OCI-LY7 (cell line): ENCODE results near the gene EMP1. TPM values are rescaled to one million over a fixed set of nuclear protein-coding genes. Genes with fewer than 3 reads are reported as not detected.

ENCODE experiments used
- BruUV-seq: library from RNA; stranded (reverse); fragments of 400-500 nt; replicated peaks from 2 replicates; lab custom pipeline; 2021; lab: Mats Ljungman, UMichigan
- CTCF ChIA-PET: fragments of 300-600 bp; sonication (Branson Sonifier 250); formaldehyde crosslinking; loops from one replicate; lab custom pipeline; 2022; ENCODE audit warnings: antibody characterized with exemption; ENCODE audit not compliant: unreplicated experiment; lab: Charles Lee
- POLR2A ChIA-PET: fragments of 300-600 bp; sonication (Branson Sonifier 250); formaldehyde crosslinking; loops from one replicate; lab custom pipeline; 2022; ENCODE audit warnings: antibody characterized with exemption; lab: Charles Lee
- DNase-seq: peaks from one replicate; pipeline ENCODE4 v3.0.0-alpha.2; 2015; ENCODE audit warnings: low spot score
- H2AFZ ChIP-seq: fragments of 200-600 bp; sonication (generic), shearing (Covaris generic); 2 replicates; pipeline ENCODE4 v1.6.1; 2014; ENCODE audit warnings: mild to moderate bottlenecking, antibody characterized with exemption, low read length, moderate library complexity
- H3K27ac ChIP-seq: fragments of 200-600 bp; sonication (generic); 2 replicates; pipeline ENCODE4 v1.5.1; 2014; ENCODE audit warnings: mixed run types, low read depth, mild to moderate bottlenecking, moderate library complexity, low read length, inconsistent platforms; ENCODE audit not compliant: poor library complexity, severe bottlenecking
- H3K36me3 ChIP-seq: fragments of 200-600 bp; sonication (generic); 2 replicates; pipeline ENCODE4 v1.6.1; 2014; ENCODE audit warnings: mild to moderate bottlenecking, antibody characterized with exemption, low read length, moderate library complexity, mixed read lengths; ENCODE audit not compliant: insufficient read depth
- H3K4me1 ChIP-seq: fragments of 200-600 bp; sonication (generic); 2 replicates; pipeline ENCODE4 v1.5.1; 2014; ENCODE audit warnings: mild to moderate bottlenecking, low read length; ENCODE audit not compliant: insufficient read depth, poor library complexity, severe bottlenecking
- H3K4me2 ChIP-seq: fragments of 200-600 bp; sonication (generic); 2 replicates; pipeline ENCODE4 v1.6.1; 2014; ENCODE audit warnings: mild to moderate bottlenecking, low read length
- H3K4me3 ChIP-seq: fragments of 200-600 bp; sonication (generic); 2 replicates; pipeline ENCODE4 v1.5.1; 2014; ENCODE audit warnings: mild to moderate bottlenecking, low read depth, low read length; ENCODE audit not compliant: poor library complexity, severe bottlenecking
- H3K79me2 ChIP-seq: fragments of 200-600 bp; sonication (generic); 2 replicates; pipeline ENCODE4 v1.6.1; 2016; ENCODE audit warnings: low read depth, mild to moderate bottlenecking, low read length, moderate library complexity, mixed read lengths; ENCODE audit not compliant: insufficient read depth
- H3K9me2 ChIP-seq: fragments of 200-600 bp; sonication (generic); 2 replicates; pipeline ENCODE4 v1.6.1; 2016; ENCODE audit warnings: mild to moderate bottlenecking, low read length, mixed read lengths; ENCODE audit not compliant: insufficient read depth
- H3K9me3 ChIP-seq: fragments of 200-600 bp; sonication (generic); 2 replicates; pipeline ENCODE4 v1.6.1; 2014; ENCODE audit warnings: mild to moderate bottlenecking, mixed run types, low read length, mixed read lengths
- H4K20me1 ChIP-seq: fragments of 200-600 bp; sonication (generic); 2 replicates; pipeline ENCODE4 v1.6.1; 2014; ENCODE audit warnings: mild to moderate bottlenecking, antibody characterized with exemption, low read length, moderate library complexity, mixed read lengths; ENCODE audit not compliant: insufficient read depth
- CTCF ChIP-seq: fragments of 200-600 bp; sonication (generic); conservative IDR thresholded peaks from 2 replicates; pipeline ENCODE4 v1.5.1; 2014; ENCODE audit warnings: mild to moderate bottlenecking, antibody characterized with exemption, low read length, moderate library complexity, mixed read lengths
- EZH2phosphoT487 ChIP-seq: fragments of 200-600 bp; sonication (generic); IDR thresholded peaks from 2 replicates; pipeline ENCODE4 v1.6.1; 2018; ENCODE audit warnings: low read depth, borderline replicate concordance, mild to moderate bottlenecking, mixed run types, antibody characterized with exemption, low read length, moderate library complexity, mixed read lengths
- intact Hi-C: fragments of 100-400 bp; cut with micrococcal nuclease; formaldehyde crosslinking; loops from one replicate; pipeline ENCODE4 v1.10.0; 2022; ENCODE audit not compliant: unreplicated experiment
- total RNA-seq, 2 experiments: library from RNA; depleted of rRNA in 1 of 2; stranded (reverse); fragments of >200 nt in 1 of 2; shearing (Covaris generic) in 1 of 2; gene quantifications; 2 replicates each; pipeline ENCODE4 v1.2.3, GENCODE V29; 2014 to 2022

Gene EMP1
- total RNA-seq, 2 experiments from 2014 or later, result 0.40 TPM; not detected in 1

GRCh38 chr12:13219320-13219719 is 22.8 kb downstream of the EMP1 start:
- no peaks in the 10 kb centered on the region for H3K36me3 ChIP-seq
- no peaks in the 10 kb centered on the region for H4K20me1 ChIP-seq
- CTCF ChIA-PET, result no interaction called here
- H3K4me3 ChIP-seq, result no peak overlapping the region
- intact Hi-C loops, result loop anchor here (10.0 kb wide), 1 partner anchor 425 kb away; no protein-coding TSS in a partner anchor
- POLR2A ChIA-PET, result interaction anchor here (0.8 to 1.3 kb wide), 2 partner anchors 15 to 35 kb away, joined by 3 read pairs; no protein-coding TSS in a partner anchor
- H3K79me2 ChIP-seq, result no peaks in the 10 kb centered on the region
- H3K27ac ChIP-seq, result no peak overlapping the region
- H3K9me3 ChIP-seq, result no peaks in the 10 kb centered on the region
- no peaks in the 10 kb centered on the region for H3K9me2 ChIP-seq
- no peak overlapping the region for H2AFZ ChIP-seq
- BruUV-seq, result no TSS peak
- DNase-seq, result no peak
- no peaks in the 10 kb centered on the region for H3K4me1 ChIP-seq
- H3K4me2 ChIP-seq, result no peak overlapping the region
- TF ChIP-seq EZH2phosphoT487 (no peak), CTCF (no peak)

GRCh38 chr12:13220838-13221237 is 24.3 kb downstream of the EMP1 start:
- Histone ChIP-seq H3K9me2 (no peaks in the 10 kb centered on the region), H3K9me3 (no peaks in the 10 kb centered on the region), H3K36me3 (no peaks in the 10 kb centered on the region), H4K20me1 (no peaks in the 10 kb centered on the region), H3K79me2 (no peaks in the 10 kb centered on the region), H3K4me2 (no peak overlapping the region), H3K4me1 (no peaks in the 10 kb centered on the region), H3K27ac (no peak overlapping the region), H3K4me3 (no peak overlapping the region), H2AFZ (no peak overlapping the region)
- TF ChIP-seq EZH2phosphoT487, result no peak
- no peak for TF ChIP-seq CTCF
- intact Hi-C loops, result no loop called here
- no peak for DNase-seq
- no TSS peak for BruUV-seq
- CTCF ChIA-PET, result no interaction called here
- POLR2A ChIA-PET, result no interaction called here

GRCh38 chr12:13222076-13222475 is 25.6 kb downstream of the EMP1 start:
- intact Hi-C loops, result no loop called here
- Histone ChIP-seq H4K20me1 (no peaks in the 10 kb centered on the region), H3K79me2 (no peaks in the 10 kb centered on the region), H3K36me3 (no peaks in the 10 kb centered on the region), H3K9me2 (no peaks in the 10 kb centered on the region), H3K9me3 (no peaks in the 10 kb centered on the region), H3K27ac (no peak overlapping the region), H3K4me2 (no peak overlapping the region), H3K4me3 (no peak overlapping the region), H2AFZ (no peak overlapping the region), H3K4me1 (no peaks in the 10 kb centered on the region)
- no TSS peak for BruUV-seq
- ChIA-PET CTCF (no interaction called here), POLR2A (no interaction called here)
- no peak for DNase-seq
- TF ChIP-seq EZH2phosphoT487, result no peak
- no peak for TF ChIP-seq CTCF
